MM.1S (cell line): ENCODE results near the gene GRM3.

Experiments
- DNase-seq: peaks from one replicate; pipeline ENCODE4 v3.0.0-alpha.2; 2015
- H2AFZ ChIP-seq: fragments of 300-600 bp; sonication (generic); 2 replicates; pipeline ENCODE4 v1.6.0; 2016; ENCODE audit warnings: antibody characterized with exemption, low read length
- H3F3A ChIP-seq: fragments of 300-600 bp; sonication (generic); 2 replicates; pipeline ENCODE4 v1.6.1; 2016; ENCODE audit warnings: mild to moderate bottlenecking, antibody characterized with exemption, low read length, moderate library complexity, mixed read lengths; ENCODE audit not compliant: insufficient read depth
- H3K27ac ChIP-seq: fragments of 300-600 bp; sonication (generic); 2 replicates; pipeline ENCODE4 v1.5.1; 2016; ENCODE audit warnings: mild to moderate bottlenecking, low read length
- H3K27me3 ChIP-seq: fragments of 300-600 bp; sonication (generic); replicated peaks from 2 replicates; pipeline ENCODE4 v1.6.0; 2016; ENCODE audit warnings: low read length; ENCODE audit not compliant: insufficient read depth
- H3K36me3 ChIP-seq: fragments of 300-600 bp; sonication (generic); replicated peaks from 2 replicates; pipeline ENCODE4 v1.6.1; 2016; ENCODE audit warnings: mild to moderate bottlenecking, low read length, mixed read lengths; ENCODE audit not compliant: insufficient read depth
- H3K4me1 ChIP-seq: fragments of 300-600 bp; sonication (generic); 2 replicates; pipeline ENCODE4 v1.6.1; 2016; ENCODE audit warnings: low read length, mixed read lengths
- H3K4me2 ChIP-seq: fragments of 300-600 bp; sonication (generic); 2 replicates; pipeline ENCODE4 v1.6.0; 2016; ENCODE audit warnings: low read depth, low read length
- H3K4me3 ChIP-seq: fragments of 300-600 bp; sonication (generic); 2 replicates; pipeline ENCODE4 v1.5.1; 2016; ENCODE audit warnings: low read length, mixed read lengths
- H3K79me2 ChIP-seq: fragments of 300-600 bp; sonication (generic); 2 replicates; pipeline ENCODE4 v1.6.1; 2016; ENCODE audit warnings: mixed run types, low read length, mixed read lengths
- H3K9ac ChIP-seq: fragments of 300-600 bp; sonication (generic); 2 replicates; pipeline ENCODE4 v1.6.1; 2016; ENCODE audit warnings: low read length, mixed read lengths
- H3K9me2 ChIP-seq: fragments of 300-600 bp; sonication (generic); replicated peaks from 2 replicates; pipeline ENCODE4 v1.6.1; 2016; ENCODE audit warnings: mild to moderate bottlenecking, low read length, mixed read lengths; ENCODE audit not compliant: insufficient read depth
- H3K9me3 ChIP-seq: fragments of 300-600 bp; sonication (generic); replicated peaks from 2 replicates; pipeline ENCODE4 v1.6.1; 2016; ENCODE audit warnings: mild to moderate bottlenecking, low read length, mixed read lengths; ENCODE audit not compliant: insufficient read depth
- H4K20me1 ChIP-seq: fragments of 300-600 bp; sonication (generic); 2 replicates; pipeline ENCODE4 v1.6.1; 2016; ENCODE audit warnings: mild to moderate bottlenecking, low read length, moderate library complexity, mixed read lengths; ENCODE audit not compliant: insufficient read depth
- CTCF ChIP-seq: fragments of 300-600 bp; sonication (generic); IDR thresholded peaks from 2 replicates; pipeline ENCODE4 v1.5.1; 2016; ENCODE audit warnings: antibody characterized with exemption, low read length, mixed read lengths
- EZH2 ChIP-seq: fragments of 300-600 bp; sonication (generic); optimal IDR thresholded peaks from 2 replicates; pipeline ENCODE3; 2017; ENCODE audit warnings: low read depth, mild to moderate bottlenecking, antibody characterized with exemption, low read length, mixed read lengths
- EZH2phosphoT487 ChIP-seq: fragments of 300-600 bp; sonication (generic); IDR thresholded peaks from 2 replicates; pipeline ENCODE4 v1.6.1; 2018; ENCODE audit warnings: antibody characterized with exemption, low read length

Gene GRM3

DNA sequence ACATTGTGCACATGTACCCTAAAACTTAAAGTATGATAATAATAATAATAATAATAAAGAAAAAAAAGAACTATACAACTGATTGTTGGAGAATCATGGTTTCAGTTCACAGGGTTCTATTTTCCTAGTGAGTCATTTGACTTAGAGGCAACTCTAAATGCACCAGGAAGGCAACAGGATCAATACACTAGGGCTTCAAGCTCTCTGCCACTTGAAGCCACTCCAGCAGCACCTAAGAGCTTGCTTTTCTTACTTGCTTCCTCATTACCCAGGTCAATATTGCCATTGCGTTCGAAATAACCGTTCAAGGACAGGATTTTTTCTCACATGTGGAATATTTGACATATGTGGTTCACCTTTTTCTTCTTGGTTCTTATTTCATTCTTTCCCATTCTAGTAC lies 189.7 kb downstream of the GRM3 start:
- TF ChIP-seq CTCF, result no peak
- TF ChIP-seq EZH2phosphoT487, result no peak
- no peak for TF ChIP-seq EZH2
- DNase-seq, result no peak
- H3F3A ChIP-seq, result no peaks in the 10 kb centered on the region
- no peaks in the 10 kb centered on the region for H3K9me2 ChIP-seq
- H3K79me2 ChIP-seq, result no peaks in the 10 kb centered on the region
- H3K4me1 ChIP-seq, result no peaks in the 10 kb centered on the region
- no peaks in the 10 kb centered on the region for H3K27me3 ChIP-seq
- no peak overlapping the region for H3K4me2 ChIP-seq
- no peak overlapping the region for H2AFZ ChIP-seq
- H3K9ac ChIP-seq, result no peak overlapping the region
- no peak overlapping the region for H3K27ac ChIP-seq
- no peaks in the 10 kb centered on the region for H3K9me3 ChIP-seq
- H3K4me3 ChIP-seq, result no peak overlapping the region
- no peaks in the 10 kb centered on the region for H4K20me1 ChIP-seq
- H3K36me3 ChIP-seq, result no peaks in the 10 kb centered on the region; the same call in 1 of the 2 replicates

- no peaks in the 10 kb centered on the region for H4K20me1 ChIP-seq
- no peaks in the 10 kb centered on the region for H3K27me3 ChIP-seq
- H3K9me3 ChIP-seq, result no peaks in the 10 kb centered on the region
- H3K4me1 ChIP-seq, result no peaks in the 10 kb centered on the region
- H3K9me2 ChIP-seq, result no peaks in the 10 kb centered on the region
- H3K4me3 ChIP-seq, result no peak overlapping the region
- no peak overlapping the region for H2AFZ ChIP-seq
- no peaks in the 10 kb centered on the region for H3K79me2 ChIP-seq
- H3K9ac ChIP-seq, result no peak overlapping the region
- DNase-seq, result no peak
- no peak overlapping the region for H3K27ac ChIP-seq
- TF ChIP-seq EZH2 (no peak), EZH2phosphoT487 (no peak), CTCF (no peak)
- H3K4me2 ChIP-seq, result no peak overlapping the region
- no peaks in the 10 kb centered on the region; the same call in 1 of the 2 replicates for H3K36me3 ChIP-seq
- H3F3A ChIP-seq, result no peaks in the 10 kb centered on the region
These were observed 193.5 kb downstream of the GRM3 start for GRCh38 chr7:86837235-86837634.

DNA sequence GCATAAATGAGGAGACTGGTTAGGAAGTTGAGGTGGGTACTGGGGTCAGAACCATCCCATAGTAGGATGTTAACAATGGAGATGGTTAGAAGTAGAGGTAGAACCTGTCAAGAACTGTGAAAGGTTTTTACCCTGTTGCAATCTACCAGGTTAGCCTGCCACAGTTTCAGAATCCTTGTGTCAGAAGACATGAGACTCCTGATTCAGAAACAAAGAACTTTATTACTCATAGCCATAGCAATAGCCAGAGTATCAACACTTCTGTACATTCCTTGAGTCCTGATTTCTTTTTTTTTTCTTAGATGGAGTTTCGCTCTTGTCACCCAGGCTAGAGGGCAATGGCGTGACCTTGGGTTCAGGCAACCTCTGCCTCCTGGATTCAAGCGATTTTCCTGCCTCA lies 200.9 kb downstream of the GRM3 start:
- Histone ChIP-seq H2AFZ (no peak overlapping the region), H4K20me1 (no peaks in the 10 kb centered on the region), H3F3A (no peaks in the 10 kb centered on the region), H3K4me3 (no peak overlapping the region), H3K4me1 (no peaks in the 10 kb centered on the region), H3K4me2 (no peak overlapping the region), H3K9ac (no peak overlapping the region), H3K9me2 (no peaks in the 10 kb centered on the region), H3K79me2 (no peaks in the 10 kb centered on the region), H3K27me3 (no peaks in the 10 kb centered on the region), H3K36me3 (no peaks in the 10 kb centered on the region), H3K27ac (no peak overlapping the region), H3K9me3 (no peaks in the 10 kb centered on the region)
- TF ChIP-seq CTCF, result no peak
- no peak for DNase-seq
